ENCODE measurements around the gene WDR54. TPM values are rescaled to one million over a fixed set of nuclear protein-coding genes. Genes with fewer than 3 reads are reported as not detected.

Gene WDR54
- polyA plus RNA-seq, 2 of the 4 experiments (the other 2 are of a cell fraction): 47.4 to 62.5 TPM

DNA sequence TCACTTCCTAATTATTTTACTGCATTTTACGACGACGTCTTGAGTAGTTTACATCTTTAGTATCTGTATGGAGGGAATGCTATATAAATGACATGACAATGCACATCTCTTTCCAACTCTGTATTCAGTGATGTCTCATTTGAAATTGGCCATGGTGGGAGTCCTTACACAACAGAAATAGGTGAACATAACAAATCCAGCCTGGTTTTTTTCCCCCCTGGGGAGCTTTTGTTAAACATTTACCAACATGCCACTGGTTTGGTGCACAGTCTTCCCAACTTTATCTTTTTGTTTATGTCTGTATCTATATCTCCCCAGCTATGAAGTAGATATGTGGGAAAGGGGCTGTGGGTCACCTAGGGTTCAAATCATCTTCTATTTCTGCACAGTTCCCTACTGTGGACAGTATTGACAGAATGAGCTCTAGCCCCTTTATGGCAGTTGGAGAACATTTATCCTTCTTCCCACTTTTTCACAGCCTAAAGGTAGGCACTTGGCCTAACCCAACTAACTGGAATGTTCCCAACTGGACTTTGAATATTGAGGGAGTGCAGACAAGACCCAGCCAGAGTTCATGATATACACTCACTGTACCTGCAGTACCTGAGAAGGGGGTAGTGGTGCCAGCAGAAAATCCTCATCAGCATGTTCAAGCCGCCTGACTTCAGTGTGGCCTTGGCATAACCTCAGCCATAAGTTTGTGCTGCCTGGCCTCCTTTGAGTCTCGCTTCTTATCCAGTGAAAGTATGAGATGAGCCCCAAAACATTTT, 25.9 kb downstream of the WDR54 start:
- CTCF ChIA-PET: interaction anchor here (0.6 to 1.6 kb wide), 2 partner anchors 35 to 1674 kb away, joined by 3 read pairs; partner anchors contain the start of genes CCDC142 and TTC31
- no peak for DNase-seq (ENCODE audit: low read depth in 1 of 2, low spot score in 1 of 2)
- Histone ChIP-seq H3K4me2 (peak overlapping the region; percentile 34), H3K27ac (peak overlapping the region in 1 of 2 experiments; percentile 22; a peak in 1 of 6 replicates), H3K4me1 (peaks cover 25% of the 10 kb centered on the region), H3K9me3 (no peaks in the 10 kb centered on the region), H3K4me3 (no peak overlapping the region)
- TF ChIP-seq ZC3H11A (IDR thresholded peaks at IDR 0.05) (no peak), TP53 (CRISPR knock-in tag; IDR thresholded peaks at IDR 0.05) (no peak), FOSB (CRISPR knock-in tag; IDR thresholded peaks at IDR 0.05) (no peak), PHF8 (IDR thresholded peaks at IDR 0.05; ENCODE audit: borderline replicate concordance, low read depth) (no peak), POLR2A (IDR thresholded peaks at IDR 0.05; ENCODE audit: low read length) (no peak), MAZ (IDR thresholded peaks at IDR 0.05; ENCODE audit: borderline replicate concordance, low read depth, low read length) (no peak), JUN (IDR thresholded peaks at IDR 0.05) (no peak), CEBPB (IDR thresholded peaks at IDR 0.05) (no peak), RAD21 (conservative IDR thresholded peaks at IDR 0.05 in 1 of 2, IDR thresholded peaks at IDR 0.05 in 1 of 2) (no peak), NR3C1 (IDR thresholded peaks at IDR 0.05) (no peak), ESRRA (IDR thresholded peaks at IDR 0.05; ENCODE audit: borderline replicate concordance, low read length) (no peak)
- POLR2A ChIA-PET: no interaction called here
- 87% methylated on average over 5 of the region's 5 CpGs for WGBS (ENCODE audit: missing lambda C conversion rate)
- no peak for FAIRE-seq
- peak in 1 of 2 experiments; percentile 37; a peak in 1 of 6 replicates for ATAC-seq

DNA sequence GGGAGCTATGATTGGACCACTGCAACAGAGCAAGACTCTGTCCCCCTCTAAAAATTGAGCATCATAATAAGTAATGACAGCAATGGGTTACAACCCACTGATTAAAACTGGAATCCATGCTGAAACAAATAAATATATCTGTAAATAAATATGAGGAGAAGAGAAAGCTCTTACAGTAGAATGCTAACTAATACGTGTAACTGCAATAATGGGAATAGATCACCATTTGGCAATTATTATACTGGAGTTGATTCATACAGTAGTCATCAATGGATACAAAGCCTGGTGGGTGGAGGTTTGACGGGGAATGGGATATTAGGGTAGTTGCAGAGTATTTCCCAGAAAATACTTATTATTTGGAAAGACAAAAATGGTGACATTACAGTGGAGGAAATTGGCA, 27.2 kb downstream of the WDR54 start:
- POLR2A ChIA-PET: interaction anchor here (1.1 kb wide), 1 partner anchor 9 kb away, joined by 3 read pairs; no protein-coding TSS in a partner anchor
- no peak overlapping the region for H3K4me3 ChIP-seq
- H3K4me2 ChIP-seq: no peak overlapping the region
- CTCF ChIA-PET: interaction anchor here (0.6 to 0.8 kb wide), 2 partner anchors 9 to 158 kb away, joined by 3 to 4 read pairs; no protein-coding TSS in a partner anchor
- peaks cover 23% of the 10 kb centered on the region for H3K4me1 ChIP-seq
- no peak overlapping the region for H3K27ac ChIP-seq
- no peak for DNase-seq (ENCODE audit: low read depth in 1 of 2, low spot score in 1 of 2)
- WGBS (ENCODE audit: missing lambda C conversion rate): 58% methylated on average over 2 of the region's 2 CpGs
- FAIRE-seq: no peak
- no peak for ATAC-seq
- TF ChIP-seq TFCP2L1 (CRISPR knock-in tag; IDR thresholded peaks at IDR 0.05): no peak
- no peak for TF ChIP-seq NR3C1 (IDR thresholded peaks at IDR 0.05)
- no peak for TF ChIP-seq HOXA7 (CRISPR knock-in tag; IDR thresholded peaks at IDR 0.05)
- TF ChIP-seq RARB (CRISPR knock-in tag; IDR thresholded peaks at IDR 0.05): no peak
- TF ChIP-seq CBX2 (IDR thresholded peaks at IDR 0.05; ENCODE audit: borderline replicate concordance, low read depth): no peak
- no peaks in the 10 kb centered on the region for H3K9me3 ChIP-seq

DNA sequence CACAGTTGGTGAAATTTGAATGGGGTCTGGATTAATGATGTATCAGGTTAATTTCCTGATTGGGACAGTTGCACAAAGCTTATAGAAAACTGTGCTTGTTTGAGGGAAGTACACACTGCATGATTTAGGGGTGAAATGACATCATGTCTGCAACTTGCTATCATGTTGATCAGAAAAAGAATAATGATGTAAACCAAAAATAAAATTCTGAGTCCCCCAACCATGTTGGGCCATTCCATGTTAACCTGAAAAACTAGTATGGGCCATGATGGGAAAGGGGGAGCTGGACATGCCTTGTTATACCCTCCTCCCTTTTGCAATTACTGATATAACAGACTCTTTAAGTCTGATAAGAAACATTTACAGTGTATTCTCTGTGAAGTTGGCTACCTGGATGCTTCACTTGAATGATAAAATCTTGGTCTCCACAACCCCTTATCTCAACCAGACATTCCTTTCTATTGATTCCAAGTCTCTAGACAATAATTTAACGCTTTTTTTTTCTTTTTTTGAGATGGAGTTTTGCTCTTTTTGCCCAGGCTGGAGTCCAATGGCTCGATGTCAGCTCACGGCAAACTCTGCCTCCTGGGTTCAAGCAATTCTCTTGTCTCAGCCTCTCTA, 29.1 kb downstream of the WDR54 start:
- ChIA-PET POLR2A (no interaction called here), CTCF (interaction anchor here (0.6 to 1.0 kb wide), 2 partner anchors 10 to 204 kb away, joined by 3 read pairs; no protein-coding TSS in a partner anchor)
- Histone ChIP-seq H3K4me3 (no peak overlapping the region), H3K27ac (no peak overlapping the region), H3K9me3 (no peaks in the 10 kb centered on the region), H3K4me1 (peaks cover 14% of the 10 kb centered on the region), H3K4me2 (no peak overlapping the region)
- ATAC-seq (no peak), DNase-seq (ENCODE audit: low read depth in 1 of 2, low spot score in 1 of 2) (no peak), FAIRE-seq (no peak)
- 66% methylated on average over 3 of the region's 3 CpGs for WGBS (ENCODE audit: missing lambda C conversion rate)
- no peak for TF ChIP-seq POLR2A (IDR thresholded peaks at IDR 0.05; ENCODE audit: low read length)
- TF ChIP-seq RFX5 (IDR thresholded peaks at IDR 0.05): no peak
- TF ChIP-seq HOXB5 (CRISPR knock-in tag; IDR thresholded peaks at IDR 0.05): no peak
- no peak for TF ChIP-seq MYC (IDR thresholded peaks at IDR 0.05; ENCODE audit: borderline replicate concordance, low read length)
- no peak for TF ChIP-seq JUN (IDR thresholded peaks at IDR 0.05)
- TF ChIP-seq, protein P1, sequence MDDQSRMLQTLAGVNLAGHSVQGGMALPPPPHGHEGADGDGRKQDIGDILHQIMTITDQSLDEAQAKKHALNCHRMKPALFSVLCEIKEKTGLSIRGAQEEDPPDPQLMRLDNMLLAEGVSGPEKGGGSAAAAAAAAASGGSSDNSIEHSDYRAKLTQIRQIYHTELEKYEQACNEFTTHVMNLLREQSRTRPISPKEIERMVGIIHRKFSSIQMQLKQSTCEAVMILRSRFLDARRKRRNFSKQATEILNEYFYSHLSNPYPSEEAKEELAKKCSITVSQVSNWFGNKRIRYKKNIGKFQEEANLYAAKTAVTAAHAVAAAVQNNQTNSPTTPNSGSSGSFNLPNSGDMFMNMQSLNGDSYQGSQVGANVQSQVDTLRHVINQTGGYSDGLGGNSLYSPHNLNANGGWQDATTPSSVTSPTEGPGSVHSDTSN (IDR thresholded peaks at IDR 0.05): no peak
- TF ChIP-seq, protein P2, sequence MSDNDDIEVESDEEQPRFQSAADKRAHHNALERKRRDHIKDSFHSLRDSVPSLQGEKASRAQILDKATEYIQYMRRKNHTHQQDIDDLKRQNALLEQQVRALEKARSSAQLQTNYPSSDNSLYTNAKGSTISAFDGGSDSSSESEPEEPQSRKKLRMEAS (IDR thresholded peaks at IDR 0.05): no peak
- TF ChIP-seq TFCP2L1 (CRISPR knock-in tag; IDR thresholded peaks at IDR 0.05): no peak
- TF ChIP-seq, protein P3, sequence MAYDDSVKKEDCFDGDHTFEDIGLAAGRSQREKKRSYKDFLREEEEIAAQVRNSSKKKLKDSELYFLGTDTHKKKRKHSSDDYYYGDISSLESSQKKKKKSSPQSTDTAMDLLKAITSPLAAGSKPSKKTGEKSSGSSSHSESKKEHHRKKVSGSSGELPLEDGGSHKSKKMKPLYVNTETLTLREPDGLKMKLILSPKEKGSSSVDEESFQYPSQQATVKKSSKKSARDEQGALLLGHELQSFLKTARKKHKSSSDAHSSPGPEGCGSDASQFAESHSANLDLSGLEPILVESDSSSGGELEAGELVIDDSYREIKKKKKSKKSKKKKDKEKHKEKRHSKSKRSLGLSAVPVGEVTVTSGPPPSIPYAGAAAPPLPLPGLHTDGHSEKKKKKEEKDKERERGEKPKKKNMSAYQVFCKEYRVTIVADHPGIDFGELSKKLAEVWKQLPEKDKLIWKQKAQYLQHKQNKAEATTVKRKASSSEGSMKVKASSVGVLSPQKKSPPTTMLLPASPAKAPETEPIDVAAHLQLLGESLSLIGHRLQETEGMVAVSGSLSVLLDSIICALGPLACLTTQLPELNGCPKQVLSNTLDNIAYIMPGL (CRISPR knock-in tag; IDR thresholded peaks at IDR 0.05; ENCODE audit: borderline replicate concordance): no peak
- TF ChIP-seq FOSL2 (IDR thresholded peaks at IDR 0.05): no peak
- TF ChIP-seq FOSL2 (CRISPR knock-in tag; IDR thresholded peaks at IDR 0.05): no peak
- no peak for TF ChIP-seq EHF (CRISPR knock-in tag; IDR thresholded peaks at IDR 0.05)
- no peak for TF ChIP-seq KDM5A (IDR thresholded peaks at IDR 0.05)
- no peak for TF ChIP-seq RCOR1 (IDR thresholded peaks at IDR 0.05; ENCODE audit: low read depth, low read length)
- no peak for TF ChIP-seq ZFP36 (IDR thresholded peaks at IDR 0.05; ENCODE audit: borderline replicate concordance, partially characterized antibody)
- no peak for TF ChIP-seq RAD21 (conservative IDR thresholded peaks at IDR 0.05 in 1 of 2, IDR thresholded peaks at IDR 0.05 in 1 of 2)
- TF ChIP-seq KDM1A (IDR thresholded peaks at IDR 0.05; ENCODE audit: low read depth): no peak
- TF ChIP-seq, protein P4, sequence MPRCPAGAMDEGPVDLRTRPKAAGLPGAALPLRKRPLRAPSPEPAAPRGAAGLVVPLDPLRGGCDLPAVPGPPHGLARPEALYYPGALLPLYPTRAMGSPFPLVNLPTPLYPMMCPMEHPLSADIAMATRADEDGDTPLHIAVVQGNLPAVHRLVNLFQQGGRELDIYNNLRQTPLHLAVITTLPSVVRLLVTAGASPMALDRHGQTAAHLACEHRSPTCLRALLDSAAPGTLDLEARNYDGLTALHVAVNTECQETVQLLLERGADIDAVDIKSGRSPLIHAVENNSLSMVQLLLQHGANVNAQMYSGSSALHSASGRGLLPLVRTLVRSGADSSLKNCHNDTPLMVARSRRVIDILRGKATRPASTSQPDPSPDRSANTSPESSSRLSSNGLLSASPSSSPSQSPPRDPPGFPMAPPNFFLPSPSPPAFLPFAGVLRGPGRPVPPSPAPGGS (IDR thresholded peaks at IDR 0.05): no peak
- TF ChIP-seq ESRRA (IDR thresholded peaks at IDR 0.05; ENCODE audit: borderline replicate concordance, low read length): no peak
- TF ChIP-seq GATA3 (IDR thresholded peaks at IDR 0.05; ENCODE audit: borderline replicate concordance): no peak

Measured in A549 (cell line).